GM19452 (cell line): ENCODE results near the gene CCNL2.
"Not testable (repeated sequence)": the region's sequence is repeated elsewhere in the genome, so short reads cannot be mapped to it uniquely, and the experiment has no call there.

Experiments
- ATAC-seq: cut with Tn5 transposase; IDR thresholded peaks from one replicate; pipeline ENCODE4 v1.9.1; 2021; ENCODE audit not compliant: unreplicated experiment

Gene CCNL2

GRCh38 chr1:1432951-1433803 lies 34.0 kb upstream of the CCNL2 start:
- ATAC-seq = no peak

GRCh38 chr1:1432274-1432950 lies 33.3 kb upstream of the CCNL2 start:
- no peak for ATAC-seq

GRCh38 chr1:1431845-1432273 lies 32.7 kb upstream of the CCNL2 start:
- ATAC-seq = no peak

- no peak for ATAC-seq
These were observed 32.1 kb upstream of the CCNL2 start for GRCh38 chr1:1430992-1431844.

GRCh38 chr1:1430114-1430982 lies 31.2 kb upstream of the CCNL2 start:
- no peak for ATAC-seq

- ATAC-seq = no peak
These were observed 30.5 kb upstream of the CCNL2 start for GRCh38 chr1:1429671-1430073.

- ATAC-seq = not testable (repeated sequence)
These were observed 29.8 kb upstream of the CCNL2 start for GRCh38 chr1:1428967-1429366.

GRCh38 chr1:1428174-1428573 lies 29.0 kb upstream of the CCNL2 start:
- ATAC-seq = no peak

GRCh38 chr1:1427820-1428148 lies 28.6 kb upstream of the CCNL2 start:
- ATAC-seq = no peak

GRCh38 chr1:1427106-1427819 lies 28.1 kb upstream of the CCNL2 start:
- ATAC-seq = no peak

- ATAC-seq = no peak
These were observed 27.5 kb upstream of the CCNL2 start for GRCh38 chr1:1426496-1427105.

- ATAC-seq = no peak
These were observed 26.8 kb upstream of the CCNL2 start for GRCh38 chr1:1425753-1426495.

- no peak for ATAC-seq
These were observed 26.3 kb upstream of the CCNL2 start for GRCh38 chr1:1425426-1425752.

GRCh38 chr1:1424707-1425106 lies 25.6 kb upstream of the CCNL2 start:
- ATAC-seq = no peak

- no peak for ATAC-seq
These were observed 24.1 kb upstream of the CCNL2 start for GRCh38 chr1:1423245-1423597.

- no peak for ATAC-seq
These were observed 23.5 kb upstream of the CCNL2 start for GRCh38 chr1:1422465-1423244.

- no peak for ATAC-seq
These were observed 22.9 kb upstream of the CCNL2 start for GRCh38 chr1:1421907-1422464.
